ENCODE results near the gene RUNX1.

Gene RUNX1

DNA sequence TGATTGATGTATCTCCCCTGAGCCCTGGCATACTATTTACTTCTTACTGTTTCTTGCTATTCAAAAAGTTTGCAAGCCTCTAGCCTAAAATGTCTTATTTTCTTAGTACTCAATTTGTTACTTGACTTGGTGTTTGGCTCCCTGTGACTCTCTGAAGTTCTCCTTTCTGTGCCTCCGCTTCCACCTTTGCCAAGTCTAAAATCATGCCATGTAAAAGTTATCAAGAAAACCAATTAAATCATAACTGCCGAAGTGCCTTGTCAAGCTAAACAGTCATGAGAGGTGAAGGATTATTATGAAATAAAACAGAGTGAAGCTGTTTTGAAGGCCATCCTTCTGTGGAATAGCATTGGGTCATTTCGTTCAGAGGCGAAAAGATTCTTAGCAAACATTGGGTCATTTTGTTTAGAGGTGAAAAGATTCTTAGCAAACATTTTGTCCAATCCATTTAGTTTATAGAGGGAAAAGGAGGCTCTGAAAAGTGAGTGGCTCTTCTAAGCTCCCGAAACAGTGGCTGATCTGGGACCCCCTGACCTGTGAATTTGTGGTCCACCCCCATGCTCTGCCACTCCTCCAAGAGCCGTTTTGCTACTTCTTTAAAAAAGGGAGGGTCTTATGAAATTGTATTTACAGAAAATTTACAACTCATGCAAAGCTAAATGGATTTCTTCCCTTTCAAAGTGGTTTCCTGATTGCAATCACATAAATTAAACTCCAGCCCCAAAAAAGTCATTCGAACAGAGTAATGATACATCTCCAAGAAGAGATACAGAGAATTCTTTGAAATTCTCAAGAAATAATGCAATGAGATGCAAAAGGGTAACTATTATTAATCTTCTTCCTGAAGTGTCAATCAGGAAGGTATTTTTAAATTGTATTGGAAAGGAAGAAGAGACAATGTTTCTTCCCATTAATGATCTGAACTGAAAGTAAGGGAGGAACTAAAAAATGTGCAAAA lies 141.4 kb downstream of the RUNX1 start:
- in situ Hi-C loops (cut with MboI; ENCODE audit: low sequenced_read_pairs) = no loop called here

DNA sequence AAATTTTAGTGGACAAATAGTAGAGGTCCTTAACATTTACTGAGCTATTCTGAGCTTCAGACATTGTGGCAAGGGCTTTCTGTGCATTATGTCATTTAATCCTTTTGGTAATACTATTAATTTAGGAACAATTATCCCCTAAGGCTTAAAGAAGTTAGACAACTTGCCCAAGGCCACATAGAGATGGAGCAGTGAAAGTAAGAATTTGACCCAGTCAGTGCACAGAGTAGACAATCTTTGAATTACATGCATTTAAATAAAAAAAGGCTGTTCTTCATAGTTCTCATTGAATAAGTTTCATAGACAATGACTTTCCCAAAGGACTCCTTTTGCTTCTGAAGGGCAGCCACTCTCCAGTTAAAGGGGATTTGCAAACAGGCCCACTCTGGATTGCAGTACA lies 142.7 kb downstream of the RUNX1 start:
- in situ Hi-C loops (cut with MboI; ENCODE audit: low sequenced_read_pairs) = no loop called here

DNA sequence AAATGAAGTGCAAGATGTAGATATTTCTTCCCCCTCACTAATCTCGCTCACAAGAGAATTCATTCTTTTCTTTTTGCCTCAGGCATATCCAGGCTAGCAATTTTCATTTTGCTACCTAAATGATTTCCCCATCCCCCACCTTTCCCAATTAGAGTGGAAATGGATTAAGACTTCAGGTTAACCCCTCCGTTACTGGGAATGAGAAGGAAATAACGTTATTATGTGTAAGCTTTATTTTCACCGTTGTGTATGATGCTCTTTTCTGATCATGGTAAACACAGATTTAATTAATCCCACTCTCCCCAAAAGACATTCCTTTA lies 143.9 kb downstream of the RUNX1 start:
- in situ Hi-C loops (cut with MboI; ENCODE audit: low sequenced_read_pairs) = no loop called here

DNA sequence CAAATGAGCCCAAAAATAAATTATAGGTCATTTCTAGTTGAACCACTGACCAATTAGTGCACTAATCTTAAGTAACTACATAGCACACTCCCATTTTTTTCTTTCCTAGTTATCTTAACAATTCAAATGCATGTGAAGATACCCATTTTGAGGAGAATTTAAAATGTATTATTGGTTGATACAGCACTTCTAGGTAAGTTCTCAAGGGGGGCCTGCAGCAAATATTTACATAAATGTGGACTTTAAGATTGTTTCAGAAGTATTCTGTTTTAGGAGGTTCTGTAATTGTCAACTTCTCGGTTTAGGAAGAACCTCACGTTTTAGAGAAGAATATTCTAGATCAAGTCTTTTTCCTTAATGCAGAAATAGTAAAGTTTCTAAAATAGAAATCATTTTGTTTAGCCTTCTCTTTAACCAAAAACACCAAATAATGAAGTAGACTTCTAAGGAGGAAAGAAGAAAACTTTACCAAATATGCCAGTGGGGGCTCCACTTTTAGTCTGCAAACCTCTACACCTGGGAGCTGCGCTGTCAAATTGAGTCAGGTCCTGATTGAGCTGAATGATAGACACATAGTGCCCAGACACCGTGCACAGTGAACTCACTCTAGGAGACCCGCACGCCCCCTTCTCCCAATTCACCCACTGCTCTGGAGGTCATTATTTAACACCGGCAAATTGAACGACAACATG lies 144.4 kb downstream of the RUNX1 start:
- in situ Hi-C loops (cut with MboI; ENCODE audit: low sequenced_read_pairs) = no loop called here

DNA sequence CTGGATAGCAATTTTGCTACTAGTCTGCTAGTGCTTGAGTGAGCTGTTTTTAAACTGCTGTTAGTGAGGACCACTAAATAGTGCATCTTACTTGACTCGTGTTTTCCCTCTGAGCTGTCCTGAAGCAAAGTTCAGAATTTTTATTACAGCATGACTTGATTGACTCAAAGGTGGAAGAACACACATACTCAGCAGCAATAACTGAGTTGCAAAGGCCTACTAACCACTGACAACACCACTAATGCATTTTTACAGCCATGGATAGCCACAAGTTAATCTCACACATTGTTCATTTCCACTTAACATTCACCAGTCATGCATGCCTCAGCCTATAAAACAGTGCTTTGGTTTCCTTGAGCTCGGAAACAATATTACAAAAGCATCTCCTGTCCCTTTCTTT lies 148.7 kb downstream of the RUNX1 start:
- in situ Hi-C loops (cut with MboI; ENCODE audit: low sequenced_read_pairs) = no loop called here

DNA sequence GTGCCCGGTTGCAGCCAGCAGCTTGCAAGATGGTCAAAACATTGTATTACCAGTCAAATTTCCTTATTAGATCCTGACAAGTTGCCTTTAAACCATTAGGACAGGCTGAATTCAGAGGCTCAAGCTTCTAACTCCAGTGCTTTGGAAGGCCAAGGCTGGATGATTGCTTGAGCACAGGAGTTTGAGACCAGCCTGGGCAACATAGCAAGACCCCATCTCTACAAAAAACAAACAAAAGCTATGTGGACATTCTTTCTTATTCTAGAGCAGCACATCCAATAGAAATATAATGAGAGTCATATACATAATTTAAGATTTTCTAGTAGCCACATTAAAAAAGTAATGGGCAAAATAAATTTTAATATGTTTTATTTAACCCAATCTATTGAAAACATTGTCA lies 149.3 kb downstream of the RUNX1 start:
- in situ Hi-C loops (cut with MboI; ENCODE audit: low sequenced_read_pairs) = no loop called here

DNA sequence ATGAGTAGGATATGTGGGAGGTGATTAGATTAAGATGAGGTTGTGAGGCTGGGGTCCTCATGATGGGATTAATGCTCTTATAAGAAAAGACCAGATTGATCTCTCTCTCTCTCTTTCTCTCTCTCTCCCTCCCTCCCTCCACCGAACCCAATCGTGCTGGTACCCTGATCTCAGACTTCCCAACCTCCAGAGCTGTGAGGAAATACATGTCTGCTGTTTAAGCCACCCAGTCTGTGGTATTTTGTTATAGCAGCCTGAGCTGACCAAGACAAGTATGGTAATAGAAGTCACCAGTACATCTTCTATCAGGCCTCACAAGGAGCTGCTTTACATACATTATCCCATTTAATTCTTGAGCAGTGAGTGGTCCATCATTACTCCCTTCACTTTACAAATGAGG lies 149.8 kb downstream of the RUNX1 start:
- in situ Hi-C loops (cut with MboI; ENCODE audit: low sequenced_read_pairs) = no loop called here

DNA sequence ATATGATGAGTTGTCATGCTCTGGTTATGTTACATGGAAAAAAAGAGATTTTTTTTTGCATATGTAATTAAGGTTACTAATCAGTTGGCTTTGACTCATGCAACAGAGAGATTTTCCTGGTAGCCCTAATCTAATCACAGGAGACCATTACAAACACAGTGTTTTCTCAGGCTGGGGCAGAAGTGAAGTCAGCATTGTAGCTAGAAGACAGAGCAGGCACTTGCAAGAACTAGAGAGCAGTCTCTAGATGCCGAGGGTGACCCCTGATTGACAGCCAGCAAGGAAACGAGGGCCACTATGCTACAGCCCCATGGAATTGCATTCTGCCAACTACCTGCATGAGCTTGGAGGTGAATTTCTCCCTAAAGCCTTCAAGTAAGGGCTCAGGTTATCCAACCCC lies 151.3 kb downstream of the RUNX1 start:
- in situ Hi-C loops (cut with MboI; ENCODE audit: low sequenced_read_pairs) = no loop called here

DNA sequence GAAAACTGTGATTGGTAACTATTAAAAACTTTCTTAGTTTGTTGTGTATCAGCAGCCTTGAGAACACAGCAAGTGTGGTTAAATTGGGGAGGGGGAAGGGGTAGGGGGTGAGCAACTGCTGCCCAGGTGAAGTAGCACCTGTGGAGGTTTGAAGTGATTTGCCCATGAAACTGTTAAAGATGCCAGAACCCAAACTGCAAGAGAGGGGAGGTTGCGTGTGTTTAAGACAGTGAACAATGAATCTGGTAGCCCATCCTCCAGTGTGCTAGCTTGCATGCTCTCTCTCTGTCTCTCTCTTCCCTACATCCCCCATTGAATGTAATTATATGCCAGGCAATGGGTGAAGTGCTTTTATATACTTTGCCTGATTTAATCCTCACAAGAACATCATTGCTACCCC lies 154.7 kb downstream of the RUNX1 start:
- in situ Hi-C loops (cut with MboI; ENCODE audit: low sequenced_read_pairs) = no loop called here

DNA sequence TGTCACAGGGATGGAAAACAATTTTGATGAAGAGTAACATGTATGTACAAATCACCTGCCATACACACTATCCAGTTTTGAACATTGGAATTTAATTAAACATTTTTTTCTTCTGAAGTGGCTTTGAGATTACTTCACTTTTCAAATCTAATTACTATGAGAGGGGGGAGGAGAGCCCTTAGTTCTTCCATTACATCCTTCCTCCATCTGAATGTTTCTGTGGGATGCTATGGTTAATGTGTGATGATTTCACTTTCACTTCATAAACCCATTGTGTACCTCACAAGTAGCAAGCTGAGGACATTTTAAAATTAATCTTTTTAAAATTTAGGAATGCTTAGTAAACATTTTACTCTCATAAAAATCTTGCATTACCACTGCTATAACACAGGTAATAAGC lies 156.9 kb downstream of the RUNX1 start:
- in situ Hi-C loops (cut with MboI; ENCODE audit: low sequenced_read_pairs) = no loop called here

DNA sequence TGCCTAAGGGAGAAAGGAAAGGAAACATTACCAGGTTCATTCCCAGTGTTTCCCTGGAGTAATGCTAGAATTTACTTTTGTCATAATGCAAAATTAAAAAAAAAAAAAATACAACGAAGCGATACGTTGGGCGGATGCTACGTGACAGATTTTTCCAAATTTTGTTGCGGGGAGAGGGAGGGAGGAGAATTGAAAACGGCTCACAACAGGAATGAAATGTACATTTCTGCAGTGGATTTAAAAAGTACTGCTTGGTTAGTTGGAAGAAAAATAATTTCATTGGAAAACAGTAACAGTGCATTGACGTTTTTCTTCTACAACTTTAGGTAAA lies 157.5 kb downstream of the RUNX1 start:
- in situ Hi-C loops (cut with MboI; ENCODE audit: low sequenced_read_pairs) = no loop called here

DNA sequence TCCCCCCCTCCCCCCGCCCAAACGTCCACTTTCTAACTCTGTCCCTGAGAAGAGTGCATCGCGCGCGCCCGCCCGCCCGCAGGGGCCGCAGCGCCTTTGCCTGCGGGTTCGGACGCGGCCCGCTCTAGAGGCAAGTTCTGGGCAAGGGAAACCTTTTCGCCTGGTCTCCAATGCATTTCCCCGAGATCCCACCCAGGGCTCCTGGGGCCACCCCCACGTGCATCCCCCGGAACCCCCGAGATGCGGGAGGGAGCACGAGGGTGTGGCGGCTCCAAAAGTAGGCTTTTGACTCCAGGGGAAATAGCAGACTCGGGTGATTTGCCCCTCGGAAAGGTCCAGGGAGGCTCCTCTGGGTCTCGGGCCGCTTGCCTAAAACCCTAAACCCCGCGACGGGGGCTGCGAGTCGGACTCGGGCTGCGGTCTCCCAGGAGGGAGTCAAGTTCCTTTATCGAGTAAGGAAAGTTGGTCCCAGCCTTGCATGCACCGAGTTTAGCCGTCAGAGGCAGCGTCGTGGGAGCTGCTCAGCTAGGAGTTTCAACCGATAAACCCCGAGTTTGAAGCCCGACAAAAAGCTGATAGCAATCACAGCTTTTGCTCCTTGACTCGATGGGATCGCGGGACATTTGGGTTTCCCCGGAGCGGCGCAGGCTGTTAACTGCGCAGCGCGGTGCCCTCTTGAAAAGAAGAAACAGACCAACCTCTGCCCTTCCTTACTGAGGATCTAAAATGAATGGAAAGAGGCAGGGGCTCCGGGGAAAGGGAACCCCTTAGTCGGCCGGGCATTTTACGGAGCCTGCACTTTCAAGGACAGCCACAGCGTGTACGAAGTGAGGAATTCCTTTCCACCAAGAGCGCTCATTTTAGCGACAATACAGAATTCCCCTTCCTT lies 158.1 kb downstream of the RUNX1 start:
- in situ Hi-C loops (cut with MboI; ENCODE audit: low sequenced_read_pairs) = no loop called here

DNA sequence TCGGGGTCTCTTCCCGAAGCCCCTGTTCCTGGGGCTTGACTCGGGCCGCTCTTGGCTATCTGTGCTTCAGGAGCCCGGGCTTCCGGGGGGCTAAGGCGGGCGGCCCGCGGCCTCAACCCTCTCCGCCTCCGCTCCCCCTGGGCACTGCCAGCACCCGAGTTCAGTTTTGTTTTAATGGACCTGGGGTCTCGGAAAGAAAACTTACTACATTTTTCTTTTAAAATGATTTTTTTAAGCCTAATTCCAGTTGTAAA lies 158.7 kb downstream of the RUNX1 start:
- in situ Hi-C loops (cut with MboI; ENCODE audit: low sequenced_read_pairs) = no loop called here

DNA sequence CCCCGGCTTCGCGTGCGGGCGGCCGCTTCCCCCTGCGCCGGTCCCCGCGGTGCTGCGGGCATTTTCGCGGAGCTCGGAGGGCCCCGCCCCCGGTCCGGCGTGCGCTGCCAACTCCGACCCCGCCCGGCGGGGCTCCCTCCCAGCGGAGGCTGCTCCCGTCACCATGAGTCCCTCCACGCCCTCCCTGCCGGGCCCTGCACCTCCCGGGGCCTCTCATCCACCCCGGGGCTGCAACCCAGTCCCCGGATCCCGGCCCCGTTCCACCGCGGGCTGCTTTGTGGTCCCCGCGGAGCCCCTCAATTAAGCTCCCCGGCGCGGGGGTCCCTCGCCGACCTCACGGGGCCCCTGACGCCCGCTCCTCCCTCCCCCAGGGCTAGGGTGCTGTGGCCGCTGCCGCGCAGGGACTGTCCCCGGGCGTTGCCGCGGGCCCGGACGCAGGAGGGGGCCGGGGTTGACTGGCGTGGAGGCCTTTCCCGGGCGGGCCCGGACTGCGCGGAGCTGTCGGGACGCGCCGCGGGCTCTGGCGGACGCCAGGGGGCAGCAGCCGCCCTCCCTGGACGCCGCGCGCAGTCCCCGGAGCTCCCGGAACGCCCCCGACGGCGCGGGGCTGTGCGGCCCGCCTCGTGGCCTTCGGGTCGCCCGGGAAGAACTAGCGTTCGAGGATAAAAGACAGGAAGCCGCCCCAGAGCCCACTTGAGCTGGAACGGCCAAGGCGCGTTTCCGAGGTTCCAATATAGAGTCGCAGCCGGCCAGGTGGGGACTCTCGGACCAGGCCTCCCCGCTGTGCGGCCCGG lies 159.2 kb downstream of the RUNX1 start:
- in situ Hi-C loops (cut with MboI; ENCODE audit: low sequenced_read_pairs) = no loop called here

DNA sequence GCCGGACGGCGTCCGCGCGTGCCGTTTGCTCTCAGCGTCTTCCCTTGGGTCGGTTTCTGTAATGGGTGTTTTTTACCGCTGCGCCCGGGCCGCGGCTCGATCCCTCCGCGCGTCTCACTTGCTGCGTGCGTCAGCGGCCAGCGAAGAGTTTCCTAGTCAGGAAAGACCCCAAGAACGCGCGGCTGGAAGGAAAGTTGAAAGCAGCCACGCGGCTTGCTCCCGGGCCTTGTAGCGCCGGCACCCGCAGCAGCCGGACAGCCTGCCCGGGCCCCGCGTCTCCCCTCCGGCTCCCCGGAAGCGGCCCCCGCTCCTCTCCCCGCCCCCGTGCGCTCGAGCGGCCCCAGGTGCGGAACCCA lies 159.8 kb downstream of the RUNX1 start:
- in situ Hi-C loops (cut with MboI; ENCODE audit: low sequenced_read_pairs) = no loop called here

DNA sequence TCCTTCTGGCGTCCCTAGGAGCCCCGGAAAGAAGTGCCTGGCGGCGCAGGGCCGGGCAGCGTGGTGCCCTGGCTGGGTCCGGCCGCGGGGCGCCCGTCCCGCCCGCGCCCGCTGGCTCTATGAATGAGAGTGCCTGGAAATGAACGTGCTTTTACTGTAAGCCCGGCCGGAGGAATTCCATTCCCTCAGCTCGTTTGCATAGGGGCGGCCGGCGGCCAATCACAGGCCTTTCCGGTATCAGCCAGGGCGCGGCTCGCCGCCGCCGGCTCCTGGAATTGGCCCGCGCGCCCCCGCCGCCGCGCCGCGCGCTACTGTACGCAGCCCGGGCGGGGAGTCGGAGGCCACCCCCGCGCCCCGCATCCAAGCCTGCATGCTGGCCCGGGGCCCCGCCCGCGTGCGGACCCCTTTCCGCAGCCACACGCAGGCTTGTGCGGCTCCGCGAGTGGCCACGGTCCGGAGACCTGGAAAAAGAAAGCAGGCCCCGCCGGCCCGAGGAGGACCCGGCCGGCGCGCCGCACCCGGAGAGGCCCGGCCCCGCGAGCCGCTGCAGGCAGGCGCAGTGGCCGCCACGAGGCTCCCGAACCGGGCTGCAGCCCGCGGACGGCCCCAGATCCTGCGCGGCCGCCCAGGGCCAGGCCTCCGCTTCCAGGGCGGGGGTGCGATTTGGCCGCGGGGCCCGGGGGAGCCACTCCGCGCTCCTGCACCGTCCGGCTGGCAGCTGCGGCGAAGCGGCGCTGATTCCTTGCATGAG lies 160.4 kb downstream of the RUNX1 start:
- in situ Hi-C loops (cut with MboI; ENCODE audit: low sequenced_read_pairs) = no loop called here

DNA sequence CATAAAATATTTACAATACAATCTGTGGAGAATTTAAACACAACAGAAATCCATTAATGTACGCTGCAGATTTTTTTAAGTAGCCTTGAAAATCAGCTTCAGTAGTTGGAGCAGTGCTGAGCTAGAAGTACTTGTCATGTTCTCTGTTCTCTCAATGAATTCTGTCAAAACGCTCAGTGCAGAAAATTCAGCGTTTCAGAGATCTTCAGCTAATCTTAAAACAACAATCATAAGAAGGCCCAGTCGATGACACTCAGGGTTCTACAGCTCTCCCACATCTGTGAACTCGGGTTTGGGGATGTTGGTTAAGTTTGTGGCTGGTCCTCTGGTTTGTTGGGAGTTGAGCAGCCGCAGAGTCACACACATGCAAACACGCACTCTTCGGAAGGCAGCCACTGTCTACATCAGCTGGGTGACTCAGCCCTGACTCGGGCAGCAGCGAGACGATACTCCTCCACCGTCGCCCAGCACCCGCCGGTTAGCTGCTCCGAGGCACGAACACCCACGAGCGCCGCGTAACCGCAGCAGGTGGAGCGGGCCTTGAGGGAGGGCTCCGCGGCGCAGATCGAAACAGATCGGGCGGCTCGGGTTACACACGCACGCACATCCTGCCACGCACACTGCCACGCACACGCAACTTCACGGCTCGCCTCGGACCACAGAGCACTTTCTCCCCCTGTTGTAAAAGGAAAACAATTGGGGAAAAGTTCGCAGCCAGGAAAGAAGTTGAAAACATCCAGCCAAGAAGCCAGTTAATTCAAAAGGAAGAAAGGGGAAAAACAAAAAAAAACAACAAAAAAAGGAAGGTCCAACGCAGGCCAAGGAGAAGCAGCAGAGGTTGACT lies 161.2 kb downstream of the RUNX1 start:
- in situ Hi-C loops (cut with MboI; ENCODE audit: low sequenced_read_pairs) = no loop called here

DNA sequence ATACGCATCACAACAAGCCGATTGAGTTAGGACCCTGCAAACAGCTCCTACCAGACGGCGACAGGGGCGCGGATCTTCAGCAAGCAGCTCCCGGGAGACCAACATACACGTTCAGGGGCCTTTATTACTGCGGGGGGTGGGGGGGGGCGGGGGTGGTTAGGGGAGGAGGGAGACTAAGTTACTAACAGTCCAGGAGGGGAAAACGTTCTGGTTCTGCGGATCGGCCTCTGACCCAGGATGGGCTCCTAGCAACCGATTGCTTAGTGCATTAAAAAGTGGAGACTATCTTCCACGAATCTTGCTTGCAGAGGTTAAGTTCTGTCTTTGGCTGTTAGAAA lies 162.0 kb downstream of the RUNX1 start:
- in situ Hi-C loops (cut with MboI; ENCODE audit: low sequenced_read_pairs) = no loop called here

DNA sequence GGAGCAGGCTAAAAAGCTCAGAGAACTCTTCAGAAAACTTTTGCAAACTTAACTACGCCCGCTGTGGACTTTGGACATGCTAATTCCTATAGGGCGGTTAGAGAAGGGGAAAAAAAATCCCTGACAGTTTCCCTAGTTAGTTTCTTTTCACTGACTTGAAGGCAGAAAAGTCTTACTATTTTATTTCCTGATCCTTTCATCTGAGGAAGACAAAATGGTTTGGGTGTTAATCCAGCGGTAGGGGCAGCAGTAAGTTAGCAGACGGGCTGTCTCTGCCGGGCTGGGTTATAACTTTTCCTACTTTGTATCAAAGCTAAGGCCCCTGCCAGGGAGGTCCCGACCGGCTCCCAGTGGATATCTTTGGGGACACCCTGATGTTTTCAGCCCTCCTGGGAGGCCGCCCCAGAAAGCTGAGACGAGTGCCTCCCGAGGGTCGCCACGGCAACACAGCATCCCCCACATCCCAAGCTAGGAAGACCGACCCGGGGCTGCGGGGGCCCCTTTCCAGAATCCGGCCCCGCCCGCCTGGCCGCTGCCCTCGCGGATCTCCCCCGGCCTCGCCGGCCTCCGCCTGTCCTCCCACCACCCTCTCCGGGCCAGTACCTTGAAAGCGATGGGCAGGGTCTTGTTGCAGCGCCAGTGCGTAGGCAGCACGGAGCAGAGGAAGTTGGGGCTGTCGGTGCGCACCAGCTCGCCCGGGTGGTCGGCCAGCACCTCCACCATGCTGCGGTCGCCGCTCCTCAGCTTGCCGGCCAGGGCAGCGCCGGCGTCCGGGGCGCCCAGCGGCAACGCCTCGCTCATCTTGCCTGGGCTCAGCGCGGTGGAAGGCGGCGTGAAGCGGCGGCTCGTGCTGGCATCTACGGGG lies 162.6 kb downstream of the RUNX1 start:
- in situ Hi-C loops (cut with MboI; ENCODE audit: low sequenced_read_pairs) = no loop called here
